ENCODE data around the gene COL4A4.

The COL4A4 gene

GRCh38 chr2:227198866-227199265 is 34.9 kb upstream of the COL4A4 start:
- no peaks in the 10 kb centered on the region for H3K4me1 ChIP-seq (ENCODE audit: control insufficient read depth, insufficient read depth, low read length)
- no peak overlapping the region for H3K4me3 ChIP-seq (ENCODE audit: low read depth, low read length)
- no peaks in the 10 kb centered on the region for H3K9me3 ChIP-seq (ENCODE audit: control insufficient read depth, insufficient read depth, low read depth, low read length)
- POLR2A ChIA-PET = no interaction called here
- no peak overlapping the region for H3K27ac ChIP-seq (ENCODE audit: extremely low read depth, low read depth, low read length)
- no peak for TF ChIP-seq PRDM10 (tag by site-specific recombination; IDR thresholded peaks at IDR 0.05)
- no peak for TF ChIP-seq ZNF785 (tag by site-specific recombination; IDR thresholded peaks at IDR 0.05)
- no peak for TF ChIP-seq ZNF558 (tag by site-specific recombination; IDR thresholded peaks at IDR 0.05)
- TF ChIP-seq ZSCAN16 (tag by site-specific recombination; IDR thresholded peaks at IDR 0.05) = no peak
- TF ChIP-seq REST (tag by site-specific recombination; IDR thresholded peaks at IDR 0.05) = no peak
- no peak for TF ChIP-seq ZNF639 (tag by site-specific recombination; IDR thresholded peaks at IDR 0.05)
- no peak for TF ChIP-seq ZNF398 (tag by site-specific recombination; IDR thresholded peaks at IDR 0.05)
- no peak for TF ChIP-seq ZNF174 (tag by site-specific recombination; IDR thresholded peaks at IDR 0.05)
- no peak for TF ChIP-seq ZFHX2 (tag by site-specific recombination; conservative IDR thresholded peaks at IDR 0.05)
- no peak for TF ChIP-seq ZNF600 (tag by site-specific recombination; IDR thresholded peaks at IDR 0.05)
- CTCF ChIA-PET = interaction anchor here (0.7 kb wide), 1 partner anchor 14 kb away, joined by 3 read pairs; no protein-coding TSS in a partner anchor
- no peaks in the 10 kb centered on the region for H3K36me3 ChIP-seq (ENCODE audit: control insufficient read depth in 2 of 2, insufficient read depth in 1 of 2, low read length in 2 of 2)

- Histone ChIP-seq H3K4me3 (ENCODE audit: low read depth, low read length) (no peak overlapping the region), H3K9me3 (ENCODE audit: control insufficient read depth, insufficient read depth, low read depth, low read length) (no peaks in the 10 kb centered on the region), H3K27ac (ENCODE audit: extremely low read depth, low read depth, low read length) (no peak overlapping the region), H3K36me3 (ENCODE audit: control insufficient read depth in 2 of 2, insufficient read depth in 1 of 2, low read length in 2 of 2) (no peaks in the 10 kb centered on the region), H3K4me1 (ENCODE audit: control insufficient read depth, insufficient read depth, low read length) (peaks cover 5% of the 10 kb centered on the region; the same call in 1 of the 2 replicates)
- ChIA-PET POLR2A (no interaction called here), CTCF (no interaction called here)
- TF ChIP-seq ZNF148 (tag by site-specific recombination; IDR thresholded peaks at IDR 0.05; ENCODE audit: borderline replicate concordance) (no peak), ZNF10 (tag by site-specific recombination; IDR thresholded peaks at IDR 0.05) (no peak), ZNF350 (tag by site-specific recombination; IDR thresholded peaks at IDR 0.05) (no peak), RBAK (tag by site-specific recombination; IDR thresholded peaks at IDR 0.05) (no peak), ZNF114 (tag by site-specific recombination; IDR thresholded peaks at IDR 0.05) (no peak), GLIS1 (tag by site-specific recombination; IDR thresholded peaks at IDR 0.05) (no peak), MEIS1 (CRISPR knock-in tag; IDR thresholded peaks at IDR 0.05; ENCODE audit: borderline replicate concordance) (no peak), ZNF626 (tag by site-specific recombination; IDR thresholded peaks at IDR 0.05) (no peak), WT1 (tag by site-specific recombination; IDR thresholded peaks at IDR 0.05) (no peak), ZNF16 (tag by site-specific recombination; IDR thresholded peaks at IDR 0.05; ENCODE audit: low read depth) (no peak), ZNF174 (tag by site-specific recombination; IDR thresholded peaks at IDR 0.05) (no peak), YY2 (tag by site-specific recombination; IDR thresholded peaks at IDR 0.05) (no peak), ZNF548 (tag by site-specific recombination; IDR thresholded peaks at IDR 0.05) (no peak)
Measured at GRCh38 chr2:227194219-227194618, 30.2 kb upstream of the COL4A4 start.

Data from HEK293 (cell line).